GM19452 (cell line): Measurements from ENCODE around the gene AK4.

ENCODE experiments used
- ATAC-seq: cut with Tn5 transposase; IDR thresholded peaks from one replicate; pipeline ENCODE4 v1.9.1; 2021; ENCODE audit not compliant: unreplicated experiment

The AK4 gene

GRCh38 chr1:65243491-65243890, 95.5 kb downstream of the AK4 start:
- no peak for ATAC-seq

GRCh38 chr1:65245295-65245694, 97.3 kb downstream of the AK4 start:
- no peak for ATAC-seq

GRCh38 chr1:65247419-65248359, 99.7 kb downstream of the AK4 start:
- no peak for ATAC-seq

GRCh38 chr1:65250826-65251225, 102.8 kb downstream of the AK4 start:
- no peak for ATAC-seq

- ATAC-seq = peak; percentile 31
Observed at GRCh38 chr1:65253800-65254319, 105.9 kb downstream of the AK4 start.

GRCh38 chr1:65254320-65255034, 106.5 kb downstream of the AK4 start:
- peak; percentile 98 for ATAC-seq

- no peak for ATAC-seq
Observed at GRCh38 chr1:65255035-65255655, 107.1 kb downstream of the AK4 start.

GRCh38 chr1:65255656-65256050, 107.7 kb downstream of the AK4 start:
- no peak for ATAC-seq

- ATAC-seq = no peak
Observed at GRCh38 chr1:65256860-65257708, 109.1 kb downstream of the AK4 start.

GRCh38 chr1:65258106-65258505, 110.1 kb downstream of the AK4 start:
- no peak for ATAC-seq

GRCh38 chr1:65259816-65260215, 111.8 kb downstream of the AK4 start:
- no peak for ATAC-seq

GRCh38 chr1:65260851-65261473, 113.0 kb downstream of the AK4 start:
- peak; percentile 46 for ATAC-seq

- ATAC-seq = no peak
Observed at GRCh38 chr1:65263286-65263685, 115.3 kb downstream of the AK4 start.

GRCh38 chr1:65264197-65264929, 116.4 kb downstream of the AK4 start:
- ATAC-seq = no peak

GRCh38 chr1:65265296-65265650, 117.3 kb downstream of the AK4 start:
- no peak for ATAC-seq

- ATAC-seq = peak; percentile 57
Observed at GRCh38 chr1:65265651-65266351, 117.8 kb downstream of the AK4 start.

GRCh38 chr1:65266476-65266875, 118.5 kb downstream of the AK4 start:
- ATAC-seq = no peak

- ATAC-seq = no peak
Observed at GRCh38 chr1:65267271-65267670, 119.3 kb downstream of the AK4 start.

GRCh38 chr1:65267683-65268082, 119.7 kb downstream of the AK4 start:
- ATAC-seq = no peak
